Nephron progenitor cell (in vitro differentiated cells): Measurements from ENCODE around the gene ZNF267.

Experiments used
- DNase-seq: peaks from one replicate; pipeline ENCODE4 v3.0.0; 2021
- H3K27ac Mint-ChIP-seq: 2 replicates; pipeline ENCODE4 v1.8.0; 2021; ENCODE audit warnings: mild to moderate bottlenecking, moderate library complexity, mixed read lengths
- H3K27me3 Mint-ChIP-seq: 2 replicates; pipeline ENCODE4 v1.8.0; 2021; ENCODE audit warnings: mild to moderate bottlenecking, low read depth, mixed read lengths; ENCODE audit not compliant: poor library complexity
- H3K36me3 Mint-ChIP-seq: 2 replicates; pipeline ENCODE4 v1.8.0; 2021; ENCODE audit warnings: low read depth, mixed read lengths
- H3K4me1 Mint-ChIP-seq: 2 replicates; pipeline ENCODE4 v1.8.0; 2021; ENCODE audit warnings: mixed read lengths
- H3K4me3 Mint-ChIP-seq: 2 replicates; pipeline ENCODE4 v1.8.0; 2021; ENCODE audit warnings: mild to moderate bottlenecking, moderate library complexity, mixed read lengths
- H3K9me3 Mint-ChIP-seq: 2 replicates; pipeline ENCODE4 v1.8.0; 2021; ENCODE audit warnings: mild to moderate bottlenecking, moderate library complexity, mixed read lengths
- TF ChIP-seq, protein P1 (sequence below): fragments of 200-600 bp; sonication (generic); IDR thresholded peaks from 2 replicates; pipeline ENCODE4 v1.5.0; 2021; ENCODE audit warnings: antibody characterized with exemption

The ZNF267 gene

DNA sequence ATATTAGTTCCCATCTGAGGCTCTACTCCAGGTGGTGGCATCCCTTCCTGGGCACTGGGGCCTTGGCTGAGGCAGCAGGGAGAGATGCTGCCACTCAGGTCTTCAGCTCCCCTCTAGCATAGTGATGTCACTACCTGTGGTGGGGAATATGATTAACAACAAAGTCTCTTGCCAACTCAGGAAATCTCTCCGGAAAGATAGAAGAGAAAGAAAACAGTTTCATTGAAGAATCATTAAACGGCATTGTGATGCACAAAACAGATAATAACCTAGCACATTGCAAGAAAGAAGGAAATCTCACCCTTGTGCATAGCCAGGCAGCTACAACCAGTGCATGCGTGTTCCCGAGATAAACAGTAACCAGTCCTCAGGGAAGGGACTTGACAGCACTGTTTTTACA is 12.2 kb upstream of the ZNF267 start:
- H3K4me3 Mint-ChIP-seq: no peak overlapping the region
- peaks cover 3% of the 10 kb centered on the region for H3K9me3 Mint-ChIP-seq
- no peak for DNase-seq
- TF ChIP-seq, protein P1, sequence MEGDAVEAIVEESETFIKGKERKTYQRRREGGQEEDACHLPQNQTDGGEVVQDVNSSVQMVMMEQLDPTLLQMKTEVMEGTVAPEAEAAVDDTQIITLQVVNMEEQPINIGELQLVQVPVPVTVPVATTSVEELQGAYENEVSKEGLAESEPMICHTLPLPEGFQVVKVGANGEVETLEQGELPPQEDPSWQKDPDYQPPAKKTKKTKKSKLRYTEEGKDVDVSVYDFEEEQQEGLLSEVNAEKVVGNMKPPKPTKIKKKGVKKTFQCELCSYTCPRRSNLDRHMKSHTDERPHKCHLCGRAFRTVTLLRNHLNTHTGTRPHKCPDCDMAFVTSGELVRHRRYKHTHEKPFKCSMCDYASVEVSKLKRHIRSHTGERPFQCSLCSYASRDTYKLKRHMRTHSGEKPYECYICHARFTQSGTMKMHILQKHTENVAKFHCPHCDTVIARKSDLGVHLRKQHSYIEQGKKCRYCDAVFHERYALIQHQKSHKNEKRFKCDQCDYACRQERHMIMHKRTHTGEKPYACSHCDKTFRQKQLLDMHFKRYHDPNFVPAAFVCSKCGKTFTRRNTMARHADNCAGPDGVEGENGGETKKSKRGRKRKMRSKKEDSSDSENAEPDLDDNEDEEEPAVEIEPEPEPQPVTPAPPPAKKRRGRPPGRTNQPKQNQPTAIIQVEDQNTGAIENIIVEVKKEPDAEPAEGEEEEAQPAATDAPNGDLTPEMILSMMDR: no peak
- H3K27me3 Mint-ChIP-seq: peaks cover 23% of the 10 kb centered on the region
- no peaks in the 10 kb centered on the region for H3K36me3 Mint-ChIP-seq
- no peak overlapping the region for H3K27ac Mint-ChIP-seq
- H3K4me1 Mint-ChIP-seq: no peaks in the 10 kb centered on the region

DNA sequence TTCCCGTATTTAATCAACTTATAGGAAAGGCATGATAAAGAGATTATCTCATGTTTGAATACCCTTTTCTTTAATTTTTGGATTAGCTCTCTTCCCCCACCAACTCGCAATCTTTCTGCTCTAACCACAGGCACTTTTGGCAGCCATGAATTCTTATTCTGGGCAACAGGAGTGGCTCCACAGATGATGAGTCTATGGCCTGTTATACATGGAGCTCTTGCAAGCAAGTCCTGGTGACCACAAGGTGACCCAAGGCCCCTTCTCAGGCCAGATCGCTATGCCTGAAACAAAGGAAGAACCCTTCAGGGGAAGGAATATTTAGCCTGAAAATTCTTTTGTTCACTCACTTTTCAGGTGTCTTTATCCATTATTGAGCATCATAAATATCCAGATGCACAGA is 10.8 kb upstream of the ZNF267 start:
- Mint-ChIP-seq H3K27ac (no peak overlapping the region), H3K4me1 (no peaks in the 10 kb centered on the region), H3K9me3 (peaks cover 3% of the 10 kb centered on the region), H3K4me3 (no peak overlapping the region), H3K27me3 (peaks cover 31% of the 10 kb centered on the region), H3K36me3 (no peaks in the 10 kb centered on the region)
- no peak for DNase-seq
- TF ChIP-seq, protein P1: no peak

DNA sequence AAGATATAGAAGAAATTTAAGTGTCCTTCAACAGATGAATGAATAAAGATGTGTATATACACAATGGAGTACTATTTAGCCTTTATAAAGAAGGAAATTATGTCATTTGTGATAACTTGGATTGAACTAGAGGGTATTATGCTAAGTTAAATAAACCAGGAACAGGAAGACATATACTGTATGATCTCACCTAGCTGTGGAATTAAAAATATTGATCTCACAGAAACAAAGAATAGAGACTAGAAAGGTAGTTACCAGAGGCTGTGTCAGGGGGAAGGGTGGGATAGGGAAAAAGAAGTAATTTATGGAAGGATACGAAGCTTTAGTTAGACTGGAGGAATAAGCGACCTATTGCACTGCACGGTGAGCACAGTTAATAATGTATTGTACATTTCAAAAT is 5.4 kb upstream of the ZNF267 start:
- Mint-ChIP-seq H3K4me3 (no peak overlapping the region), H3K36me3 (no peaks in the 10 kb centered on the region), H3K4me1 (peaks cover 13% of the 10 kb centered on the region), H3K27ac (no peak overlapping the region), H3K27me3 (peaks cover 43% of the 10 kb centered on the region), H3K9me3 (no peaks in the 10 kb centered on the region)
- TF ChIP-seq, protein P1: no peak
- DNase-seq: no peak

DNA sequence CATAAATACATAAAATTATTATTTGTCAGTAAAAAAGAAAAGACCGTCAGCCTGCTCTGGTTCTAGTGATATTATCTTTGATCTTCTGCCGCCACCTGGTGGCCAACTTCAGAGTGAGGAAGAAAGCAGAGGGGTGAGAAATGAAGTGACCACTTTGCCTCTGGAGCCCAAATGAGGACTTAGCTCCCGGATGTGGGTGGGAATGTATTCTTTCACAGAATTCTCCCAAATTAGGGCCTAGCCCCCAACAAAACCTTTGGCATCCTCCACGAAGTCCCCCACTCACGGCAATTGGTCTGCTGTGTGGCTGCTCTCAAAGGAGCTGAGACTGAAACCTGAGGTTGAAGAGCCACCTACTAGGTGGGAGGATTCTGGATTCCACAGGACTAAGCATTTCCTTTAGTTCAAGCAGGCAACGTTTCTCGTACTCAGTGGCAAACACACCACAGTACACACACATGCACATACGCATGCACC is 4.9 kb upstream of the ZNF267 start:
- peak; percentile 83 for DNase-seq
- H3K27me3 Mint-ChIP-seq: peaks cover 41% of the 10 kb centered on the region
- H3K9me3 Mint-ChIP-seq: no peaks in the 10 kb centered on the region
- H3K27ac Mint-ChIP-seq: no peak overlapping the region
- H3K36me3 Mint-ChIP-seq: no peaks in the 10 kb centered on the region
- TF ChIP-seq, protein P1: peak; percentile 77
- H3K4me3 Mint-ChIP-seq: no peak overlapping the region
- peaks cover 13% of the 10 kb centered on the region for H3K4me1 Mint-ChIP-seq

DNA sequence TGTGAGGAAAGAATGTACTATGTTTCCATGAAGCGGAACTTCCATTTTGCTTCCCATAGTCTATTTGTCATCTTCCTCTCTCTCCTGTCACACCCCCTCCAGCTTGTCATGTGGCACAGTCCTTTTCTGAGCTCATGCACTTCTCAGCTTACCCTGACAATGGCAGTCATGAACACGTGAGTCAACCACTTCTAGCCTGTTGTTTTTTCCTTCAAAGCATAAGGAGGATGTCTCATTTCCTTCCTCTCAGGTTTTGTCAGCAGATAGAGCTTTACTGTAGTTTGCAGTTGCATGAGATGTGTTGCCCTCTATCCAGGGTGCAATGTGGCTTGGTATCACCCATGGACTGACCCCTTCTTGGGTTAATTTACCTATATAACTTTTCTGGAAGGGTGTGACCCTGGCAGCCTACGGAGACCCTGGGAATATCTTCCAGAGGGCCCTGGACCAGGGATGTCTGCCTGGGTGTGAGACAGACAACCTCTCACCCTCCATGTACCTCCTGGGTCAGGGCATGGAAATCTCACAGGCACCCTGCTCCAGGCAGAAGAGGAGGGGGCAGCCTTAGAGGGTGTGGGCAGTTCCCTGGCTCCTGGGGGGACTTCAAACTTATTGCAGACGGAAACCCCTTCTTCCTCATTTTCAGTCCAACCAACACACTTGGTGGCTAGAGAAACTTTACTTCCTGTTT is 4.0 kb upstream of the ZNF267 start:
- H3K27ac Mint-ChIP-seq: peak overlapping the region; percentile 21
- H3K4me3 Mint-ChIP-seq: no peak overlapping the region
- TF ChIP-seq, protein P1: no peak
- no peak for DNase-seq
- H3K36me3 Mint-ChIP-seq: no peaks in the 10 kb centered on the region
- H3K9me3 Mint-ChIP-seq: no peaks in the 10 kb centered on the region
- H3K27me3 Mint-ChIP-seq: peaks cover 41% of the 10 kb centered on the region
- peaks cover 17% of the 10 kb centered on the region for H3K4me1 Mint-ChIP-seq

DNA sequence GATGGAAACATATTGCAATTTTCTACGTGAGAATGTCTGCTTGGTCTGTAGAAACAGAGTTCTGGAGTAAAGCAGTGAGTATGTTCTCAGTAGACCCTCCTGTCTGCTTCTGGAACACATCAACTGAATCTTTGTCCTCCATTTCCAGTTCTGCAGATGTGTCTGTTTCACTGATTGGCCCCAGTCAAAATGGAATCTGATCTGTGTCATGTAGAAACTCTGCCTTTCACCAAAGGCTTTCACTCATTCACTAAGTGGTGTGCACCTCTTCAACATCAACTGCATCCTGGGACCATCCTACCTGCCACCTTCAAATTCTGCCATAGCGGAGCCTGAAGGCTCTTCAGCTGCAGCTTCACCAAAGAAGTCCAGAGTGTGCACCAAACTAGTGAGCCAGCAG is 2.8 kb upstream of the ZNF267 start:
- peaks cover 4% of the 10 kb centered on the region for H3K36me3 Mint-ChIP-seq
- no peak overlapping the region for H3K27ac Mint-ChIP-seq
- H3K4me3 Mint-ChIP-seq: no peak overlapping the region
- peaks cover 36% of the 10 kb centered on the region for H3K27me3 Mint-ChIP-seq
- peaks cover under 1% of the 10 kb centered on the region for H3K9me3 Mint-ChIP-seq
- TF ChIP-seq, protein P1: no peak
- H3K4me1 Mint-ChIP-seq: peaks cover 29% of the 10 kb centered on the region
- DNase-seq: no peak
